Upper lobe of right lung (tissue), 1 donor: Measurements from ENCODE around the gene CRLF2. TPM values are rescaled to one million over a fixed set of nuclear protein-coding genes. Genes with fewer than 3 reads are reported as not detected.

ENCODE experiments used
- ATAC-seq: fragments of 200-7000 bp; cut with Tn5 transposase; one replicate; pipeline ENCODE4 v1.9.1; 2020; ENCODE audit warnings: mild to moderate bottlenecking, moderate library complexity
- DNase-seq: peaks from one replicate; pipeline ENCODE4 v3.0.0-alpha.2; 2020
- H3K27ac ChIP-seq: fragments of 200-600 bp; one replicate; pipeline ENCODE4 v1.8.0; 2022
- H3K27me3 ChIP-seq: fragments of 200-600 bp; one replicate; pipeline ENCODE4 v1.8.0; 2022; ENCODE audit warnings: mild to moderate bottlenecking
- H3K36me3 ChIP-seq: fragments of 200-600 bp; one replicate; pipeline ENCODE4 v1.8.0; 2022
- H3K4me1 ChIP-seq: fragments of 200-600 bp; one replicate; pipeline ENCODE4 v1.8.0; 2022
- H3K4me3 ChIP-seq: fragments of 200-600 bp; one replicate; pipeline ENCODE4 v1.8.0; 2022; ENCODE audit warnings: mild to moderate bottlenecking
- H3K9me3 ChIP-seq: fragments of 200-600 bp; one replicate; pipeline ENCODE4 v1.8.0; 2022
- CTCF ChIP-seq: fragments of 200-600 bp; IDR thresholded peaks from one replicate; pipeline ENCODE4 v1.8.0; 2022; ENCODE audit warnings: antibody characterized with exemption
- intact Hi-C: fragments of 100-400 bp; cut with DNase I; formaldehyde crosslinking; loops from one replicate; pipeline ENCODE4 v1.11.0; 2022
- total RNA-seq: library from RNA; stranded (reverse); fragmentation: NEBNext Ultra II Directional; extraction: Animal tissue kit (Norgen Biotek cat#: 25700); gene quantifications from one replicate; pipeline ENCODE4 v1.2.1, GENCODE V29; 2021
- donor health status: DM: no; HTN: yes; CAD: no; lungs with severe emphysema.

Gene CRLF2
- total RNA-seq, 1 donor from 2014 or later, result 1.2 TPM

DNA sequence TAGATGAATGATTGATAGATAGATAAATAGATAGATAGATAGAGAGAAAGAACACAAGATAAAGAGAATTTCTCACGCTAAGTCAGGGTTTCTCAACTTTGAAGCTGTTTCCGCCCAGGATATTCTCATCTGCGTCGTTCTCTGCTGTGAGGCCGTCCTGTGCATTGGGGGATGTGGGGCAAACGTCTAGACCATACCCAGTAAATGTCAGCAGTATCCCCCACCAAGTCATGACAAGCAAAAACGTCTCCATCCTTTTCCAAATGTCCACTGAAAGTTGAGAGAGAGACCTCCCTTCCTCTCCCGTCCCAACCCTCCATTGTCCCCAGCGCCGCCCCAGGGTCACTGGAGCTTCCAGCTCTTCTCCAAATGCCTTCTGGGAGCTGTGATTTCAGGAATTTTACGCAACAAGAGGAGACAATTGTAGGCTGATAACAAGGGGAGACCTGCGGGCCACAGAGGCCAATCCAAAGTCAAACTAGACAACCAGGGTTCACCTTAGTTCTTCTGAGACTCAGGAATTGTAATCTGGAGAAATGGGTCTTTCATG lies 8.9 kb upstream of the CRLF2 start:
- H3K36me3 ChIP-seq, result no peaks in the 10 kb centered on the region
- H3K4me1 ChIP-seq, result no peaks in the 10 kb centered on the region
- no peak overlapping the region for H3K27ac ChIP-seq
- intact Hi-C loops, result no loop called here
- H3K4me3 ChIP-seq, result no peak overlapping the region
- DNase-seq (no peak), ATAC-seq (no peak)
- no peak for TF ChIP-seq CTCF
- peaks cover 7% of the 10 kb centered on the region for H3K9me3 ChIP-seq
- H3K27me3 ChIP-seq, result no peaks in the 10 kb centered on the region

GRCh38 chrX:1218286-1218685 lies 5.8 kb upstream of the CRLF2 start:
- ATAC-seq, result no peak
- Histone ChIP-seq H3K4me1 (no peaks in the 10 kb centered on the region), H3K36me3 (no peaks in the 10 kb centered on the region), H3K27me3 (no peaks in the 10 kb centered on the region), H3K9me3 (peaks cover 2% of the 10 kb centered on the region), H3K27ac (no peak overlapping the region), H3K4me3 (no peak overlapping the region)
- intact Hi-C loops, result no loop called here
- no peak for TF ChIP-seq CTCF
- DNase-seq, result no peak

DNA sequence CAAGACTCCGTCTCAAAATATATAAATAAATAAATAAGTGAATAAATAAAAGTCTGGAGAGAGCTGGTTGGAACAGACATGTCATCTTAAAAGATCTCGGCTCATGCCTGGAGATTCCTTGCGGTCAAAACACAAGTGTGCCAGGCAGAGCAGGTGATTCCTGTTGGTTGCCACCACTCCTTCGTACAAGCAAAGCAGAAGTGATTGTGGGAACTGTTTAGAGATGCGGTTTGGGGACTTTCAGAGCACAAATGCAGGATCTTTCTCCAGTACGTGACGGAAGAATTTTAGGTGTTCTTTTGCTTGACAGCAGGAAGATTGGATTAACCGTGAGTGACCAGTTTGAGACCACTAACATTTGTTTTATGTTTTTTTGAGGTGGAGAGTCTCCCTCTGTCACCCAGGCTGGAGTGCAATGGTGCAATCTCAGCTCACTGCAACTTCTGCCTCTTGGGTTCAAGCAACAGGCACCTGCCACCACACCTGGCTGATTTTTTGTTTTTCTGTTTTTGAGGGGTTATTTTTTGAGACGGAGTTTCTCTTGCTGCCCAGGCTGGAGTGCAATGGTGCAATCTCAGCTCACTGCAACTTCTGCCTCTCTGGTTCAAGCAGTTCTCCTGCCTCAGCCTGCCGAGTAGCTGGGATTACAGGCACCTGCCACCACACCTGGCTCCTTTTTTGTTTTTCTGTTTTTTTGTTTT lies 2.8 kb upstream of the CRLF2 start:
- no peaks in the 10 kb centered on the region for H3K4me1 ChIP-seq
- no peak for DNase-seq
- no peaks in the 10 kb centered on the region for H3K36me3 ChIP-seq
- no peaks in the 10 kb centered on the region for H3K9me3 ChIP-seq
- peak; percentile 36 for ATAC-seq
- H3K27ac ChIP-seq, result no peak overlapping the region
- intact Hi-C loops, result no loop called here
- no peaks in the 10 kb centered on the region for H3K27me3 ChIP-seq
- no peak for TF ChIP-seq CTCF
- H3K4me3 ChIP-seq, result no peak overlapping the region

DNA sequence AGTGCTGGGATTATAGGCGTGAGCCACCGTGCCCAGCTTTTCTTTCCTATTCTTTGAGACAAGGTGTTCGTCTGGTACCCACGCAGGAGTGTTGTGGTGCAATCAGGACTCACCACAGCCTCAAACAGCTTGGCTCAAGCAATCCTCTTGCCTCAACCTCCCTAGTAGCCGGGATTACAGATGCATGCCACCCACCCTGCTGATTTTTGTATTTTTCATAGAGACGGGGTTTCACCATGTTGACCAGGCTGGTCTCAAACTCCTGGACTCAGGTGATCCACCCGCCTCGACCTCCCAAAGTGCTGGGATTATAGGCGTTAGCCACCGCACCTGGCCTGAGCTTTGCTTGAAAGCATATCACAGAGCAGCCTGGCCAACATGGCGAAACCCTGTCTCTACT lies 1.5 kb upstream of the CRLF2 start:
- no peak for TF ChIP-seq CTCF
- intact Hi-C loops, result no loop called here
- Histone ChIP-seq H3K27me3 (no peaks in the 10 kb centered on the region), H3K27ac (no peak overlapping the region), H3K4me1 (no peaks in the 10 kb centered on the region), H3K36me3 (no peaks in the 10 kb centered on the region), H3K4me3 (no peak overlapping the region), H3K9me3 (no peaks in the 10 kb centered on the region)
- no peak for DNase-seq
- no peak for ATAC-seq

DNA sequence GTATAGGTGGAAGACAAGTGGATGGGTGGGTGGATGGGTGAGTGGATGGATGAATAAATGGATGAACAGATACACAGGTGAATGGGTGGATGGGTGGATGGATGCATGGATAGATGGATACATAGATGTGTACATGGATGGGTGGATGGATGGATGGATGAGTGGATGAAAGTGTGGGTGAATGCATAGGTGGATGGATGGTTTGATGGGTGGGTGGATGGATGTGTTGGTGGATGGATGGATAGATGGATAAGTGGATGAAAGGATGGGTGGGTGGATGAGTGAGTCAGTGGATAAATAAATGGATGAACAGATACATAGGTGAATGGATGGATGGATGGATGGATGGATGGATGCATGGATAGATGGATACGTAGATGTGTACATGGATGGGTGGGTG lies 1.6 kb downstream of the CRLF2 start:
- Histone ChIP-seq H3K4me3 (no peak overlapping the region), H3K9me3 (no peaks in the 10 kb centered on the region), H3K36me3 (no peaks in the 10 kb centered on the region), H3K27ac (no peak overlapping the region), H3K4me1 (peaks cover 6% of the 10 kb centered on the region), H3K27me3 (no peaks in the 10 kb centered on the region)
- intact Hi-C loops, result no loop called here
- ATAC-seq (no peak), DNase-seq (no peak)
- TF ChIP-seq CTCF, result no peak
